IMR-90 (cell line): ENCODE results near the gene PDGFRA. TPM values are rescaled to one million over a fixed set of nuclear protein-coding genes. Genes with fewer than 3 reads are reported as not detected.

Source experiments
- ATAC-seq: fragments of 200-7000 bp; cut with Tn5 transposase; 2 replicates; pipeline ENCODE4 v1.9.1; 2020; ENCODE audit warnings: low read depth, mild to moderate bottlenecking, moderate library complexity
- BruUV-seq: library from RNA; stranded (reverse); fragments of 400-500 nt; replicated peaks from 2 replicates; lab custom pipeline; 2021; lab: Mats Ljungman, UMichigan
- CTCF ChIA-PET: fragments of 300-600 bp; formaldehyde crosslinking; extraction: SDS; loops from one replicate; lab custom pipeline; 2021; ENCODE audit warnings: antibody characterized with exemption; lab: Yijun Ruan, JAX
- POLR2A ChIA-PET: fragments of 300-600 bp; sonication (Branson Sonifier 250); formaldehyde crosslinking; loops from one replicate; lab custom pipeline; 2022; ENCODE audit warnings: antibody characterized with exemption; ENCODE audit not compliant: unreplicated experiment; lab: Charles Lee
- DNase-seq: peaks from one replicate; pipeline ENCODE4 v3.0.0; 2013
- H2AFZ ChIP-seq: replicated peaks from 2 replicates; pipeline ENCODE3; 2013; ENCODE audit warnings: low read length, mild to moderate bottlenecking; ENCODE audit not compliant: poor library complexity
- H2AK5ac ChIP-seq: 2 replicates; pipeline ENCODE4 v1.6.1; 2013; ENCODE audit warnings: low read depth, low read length, inconsistent platforms
- H2AK9ac ChIP-seq: replicated peaks from 2 replicates; pipeline ENCODE3; 2013; ENCODE audit warnings: mild to moderate bottlenecking, low read depth, low read length, moderate library complexity; ENCODE audit not compliant: poor library complexity
- H2BK120ac ChIP-seq: 2 replicates; pipeline ENCODE4 v1.6.1; 2013; ENCODE audit warnings: low read depth, low read length, inconsistent platforms
- H2BK15ac ChIP-seq: 3 replicates; pipeline ENCODE4 v1.6.1; 2013; ENCODE audit warnings: low read depth, low read length, inconsistent platforms
- H2BK20ac ChIP-seq: 2 replicates; pipeline ENCODE4 v1.6.1; 2013; ENCODE audit warnings: low read depth, mild to moderate bottlenecking, inconsistent platforms, low read length, moderate library complexity
- H2BK5ac ChIP-seq: 2 replicates; pipeline ENCODE4 v1.6.1; 2013; ENCODE audit warnings: mild to moderate bottlenecking, low read depth, low read length, inconsistent platforms; ENCODE audit not compliant: poor library complexity, severe bottlenecking
- H3K14ac ChIP-seq: replicated peaks from 2 replicates; pipeline ENCODE4 v1.6.1; 2013; ENCODE audit warnings: low read depth, low read length, inconsistent platforms
- H3K18ac ChIP-seq: 2 replicates; pipeline ENCODE4 v1.6.1; 2013; ENCODE audit warnings: low read depth, low read length, control low read depth
- H3K23ac ChIP-seq: 2 replicates; pipeline ENCODE4 v1.6.1; 2013; ENCODE audit warnings: low read depth, low read length, inconsistent platforms
- H3K27ac ChIP-seq: 2 replicates; pipeline ENCODE4 v1.5.1; 2013; ENCODE audit warnings: mild to moderate bottlenecking, control low read depth, low read length; ENCODE audit not compliant: insufficient read depth
- H3K27me3 ChIP-seq: 2 replicates; pipeline ENCODE4 v1.6.1; 2013; ENCODE audit warnings: low read length; ENCODE audit not compliant: control insufficient read depth, insufficient read depth
- H3K36me3 ChIP-seq: 2 replicates; pipeline ENCODE4 v1.6.1; 2013; ENCODE audit warnings: low read length, mixed read lengths; ENCODE audit not compliant: control insufficient read depth, insufficient read depth
- H3K4ac ChIP-seq: 2 replicates; pipeline ENCODE4 v1.6.1; 2013; ENCODE audit warnings: low read depth, low read length, inconsistent platforms
- H3K4me1 ChIP-seq: 2 replicates; pipeline ENCODE4 v1.6.1; 2013; ENCODE audit warnings: low read length, mixed read lengths; ENCODE audit not compliant: control insufficient read depth, insufficient read depth
- H3K4me2 ChIP-seq: 2 replicates; pipeline ENCODE4 v1.6.1; 2013; ENCODE audit warnings: low read depth, mild to moderate bottlenecking, control low read depth, low read length, moderate library complexity
- H3K4me3 ChIP-seq: 2 replicates; pipeline ENCODE4 v1.5.1; 2013; ENCODE audit warnings: low read depth, mild to moderate bottlenecking, control low read depth, low read length, moderate library complexity; ENCODE audit not compliant: insufficient read depth
- H3K56ac ChIP-seq: 2 replicates; pipeline ENCODE4 v1.6.1; 2013; ENCODE audit warnings: low read length, inconsistent platforms; ENCODE audit not compliant: insufficient read depth; ENCODE audit errors: extremely low read depth
- H3K79me1 ChIP-seq, 2 experiments: 2 replicates each; pipeline ENCODE4 v1.6.1; 2013; ENCODE audit warnings: low read length in 2 of 2, inconsistent platforms in 1 of 2, low read depth in 1 of 2
- H3K9ac ChIP-seq: 2 replicates; pipeline ENCODE4 v1.6.1; 2013; ENCODE audit warnings: low read depth, low read length, control low read depth
- H3K9me1 ChIP-seq: 2 replicates; pipeline ENCODE4 v1.6.1; 2013; ENCODE audit warnings: low read length, inconsistent platforms; ENCODE audit not compliant: insufficient read depth
- H3K9me3 ChIP-seq: 2 replicates; pipeline ENCODE4 v1.6.1; 2013; ENCODE audit warnings: low read length; ENCODE audit not compliant: control insufficient read depth, insufficient read depth
- H4K20me1 ChIP-seq: 2 replicates; pipeline ENCODE4 v1.6.1; 2013; ENCODE audit warnings: low read length, inconsistent platforms; ENCODE audit not compliant: insufficient read depth
- H4K5ac ChIP-seq: 2 replicates; pipeline ENCODE4 v1.6.1; 2013; ENCODE audit warnings: mild to moderate bottlenecking, low read depth, low read length, control low read depth
- H4K8ac ChIP-seq, 2 experiments: 2 replicates each; pipeline ENCODE4 v1.6.1; 2013; ENCODE audit warnings: low read depth in 2 of 2, low read length in 2 of 2, control low read depth in 1 of 2, inconsistent platforms in 1 of 2
- H4K91ac ChIP-seq: 2 replicates; pipeline ENCODE4 v1.6.1; 2013; ENCODE audit warnings: low read depth, low read length, inconsistent platforms; ENCODE audit not compliant: insufficient read depth
- BHLHE40 ChIP-seq: fragments of 150-350 bp; IDR thresholded peaks from 2 replicates; pipeline ENCODE4 v1.6.1; 2016; ENCODE audit warnings: mild to moderate bottlenecking, low read depth, low read length
- MXI1 ChIP-seq: IDR thresholded peaks from 2 replicates; pipeline ENCODE4 v1.6.1; 2012; ENCODE audit warnings: low read depth, mild to moderate bottlenecking, low read length, moderate library complexity, borderline replicate concordance
- WGBS, 2 experiments: methylation state at CpG; one replicate each; pipeline versions ENCODE4 v1.1.5 to v1.1.7; 2013; ENCODE audit warnings: missing lambda C conversion rate in 2 of 2; ENCODE audit not compliant: insufficient read length in 1 of 2; ENCODE audit errors: extremely low coverage in 2 of 2; 5-methylcytosine and 5-hydroxymethylcytosine counted together
- dilution Hi-C: fragments of 300-500 bp; cut with HindIII; formaldehyde crosslinking; loops from one replicate; pipeline ENCODE4 v1.14.3; 2018; ENCODE audit warnings: low sequenced_read_pairs; ENCODE audit not compliant: unreplicated experiment
- in situ Hi-C: fragments of 300-500 bp; cut with MboI; formaldehyde crosslinking; loops from 3 replicates; pipeline ENCODE4 v1.14.3; 2019; ENCODE audit warnings: low sequenced_read_pairs, inconsistent platforms, mixed read lengths
- intact Hi-C: fragments of 100-400 bp; cut with micrococcal nuclease; formaldehyde crosslinking; loops from 2 replicates; pipeline ENCODE4 v1.10.0; 2022
- polyA plus RNA-seq, 3 experiments: library from polyadenylated mRNA; depleted of rRNA; stranded (reverse); fragments of >200 nt; gene quantifications; 2 replicates each; pipeline ENCODE4 v1.2.3, GENCODE V29; 2012; ENCODE audit warnings: low replicate concordance in 1 of 3
- total RNA-seq: library from RNA; depleted of rRNA; stranded (reverse); fragments of >200 nt; gene quantifications from 2 replicates; pipeline ENCODE4 v1.2.3, GENCODE V29; 2012

Gene PDGFRA
- total and polyA plus RNA-seq, 2 of the 4 experiments (the other 2 are of a cell fraction) = 60.8 to 168 TPM

- POLR2A ChIA-PET = interaction anchor here (0.5 to 0.6 kb wide), 2 partner anchors 304 to 453 kb away, joined by 3 to 6 read pairs; no protein-coding TSS in a partner anchor
- peak overlapping the region; percentile 98 for H3K27ac ChIP-seq
- H3K23ac ChIP-seq = peak overlapping the region; percentile 90
- peak overlapping the region; percentile 81 for H4K5ac ChIP-seq
- intact Hi-C loops (loop anchor here (5.0 to 10.0 kb wide), 2 partner anchors 369 to 1577 kb away; partner anchors contain the start of gene USP46), in situ Hi-C loops (loop anchor here (25.0 kb wide), 1 partner anchor 1694 kb away; no protein-coding TSS in a partner anchor), dilution Hi-C loops (no loop called here)
- H3K9me3 ChIP-seq = no peaks in the 10 kb centered on the region
- H2AK9ac ChIP-seq = peak overlapping the region; percentile 59
- peak overlapping the region; percentile 67 for H3K4me2 ChIP-seq
- H3K4me3 ChIP-seq = peak overlapping the region; percentile 89
- peak overlapping the region; percentile 78 for H2AK5ac ChIP-seq
- peak overlapping the region; percentile 92 for H3K18ac ChIP-seq
- peaks cover 2% of the 10 kb centered on the region for H3K4me1 ChIP-seq
- H3K14ac ChIP-seq = peak overlapping the region; percentile 97
- peaks cover 29% of the 10 kb centered on the region; the same call in 1 of the 2 replicates for H3K36me3 ChIP-seq
- H3K9ac ChIP-seq = peak overlapping the region; percentile 98
- no peak for ATAC-seq
- peak overlapping the region; percentile 69 for H2BK20ac ChIP-seq
- peak overlapping the region; percentile 90 for H3K56ac ChIP-seq
- H2BK15ac ChIP-seq = peak overlapping the region; percentile 66; the same call in 1 of the 3 replicates
- H2BK120ac ChIP-seq = peak overlapping the region; percentile 94
- peak overlapping the region; percentile 88 for H2AFZ ChIP-seq
- peaks cover 52% of the 10 kb centered on the region for H4K20me1 ChIP-seq
- H3K79me1 ChIP-seq = peaks cover 0 to 35% of the 10 kb centered on the region in 2 experiments; a peak in 2 of 4 replicates
- peak overlapping the region; percentile 98 for H3K4ac ChIP-seq
- H4K8ac ChIP-seq = peak overlapping the region; percentile 77 to 82; a peak in 3 of 4 replicates
- peak overlapping the region; percentile 93 for H2BK5ac ChIP-seq
- no peaks in the 10 kb centered on the region for H3K27me3 ChIP-seq
- H4K91ac ChIP-seq = peak overlapping the region; percentile 96
- no TSS peak for BruUV-seq
- 0 out of 2 replicates have a peak, but pooled peaks have one; percentile 5 for TF ChIP-seq MXI1
- no peak for TF ChIP-seq BHLHE40
- no peaks in the 10 kb centered on the region; the same call in 1 of the 2 replicates for H3K9me1 ChIP-seq
- no peak for DNase-seq
- CTCF ChIA-PET = interaction anchor here (0.8 to 3.2 kb wide), 3 partner anchors 301 to 323 kb away, joined by 4 to 12 read pairs (median 5); no protein-coding TSS in a partner anchor
- WGBS, 2 experiments = 0% methylated on average over 2 of the region's 20 CpGs; no CpG with 5 or more reads in 1 of the 2 experiments
These were observed 2.3 kb downstream of the PDGFRA start for GRCh38 chr4:54231419-54231767.
